Measurements from ENCODE around the gene CRYGD. TPM values are rescaled to one million over a fixed set of nuclear protein-coding genes. Genes with fewer than 3 reads are reported as not detected.
A peak's percentile ranks its signal among the peaks of the same experiment; 100 is the strongest.

The CRYGD gene
- total RNA-seq, 1 experiment from 2014 or later, result 4.6 TPM

GRCh38 chr2:208136716-208137094 lies 12.4 kb upstream of the CRYGD start:
- Mint-ChIP-seq H3K4me3 (no peak overlapping the region), H3K9me3 (peaks cover 31% of the 10 kb centered on the region), H3K4me1 (peaks cover 8% of the 10 kb centered on the region), H3K36me3 (peaks cover 29% of the 10 kb centered on the region), H3K27me3 (ENCODE audit: low read depth) (peaks cover 3% of the 10 kb centered on the region; the same call in 1 of the 2 replicates), H3K27ac (no peak overlapping the region)
- DNase-seq (ENCODE audit: low spot score) (no peak), ATAC-seq (no peak)
- POLR2A ChIA-PET, result no interaction called here
- CTCF ChIA-PET, result no interaction called here
- TF ChIP-seq ZNF425 (CRISPR knock-in tag; conservative IDR thresholded peaks at IDR 0.05) (no peak), HMGA2 (CRISPR knock-in tag; IDR thresholded peaks at IDR 0.05) (no peak), TP53 (CRISPR knock-in tag; IDR thresholded peaks at IDR 0.05) (no peak), CTCF (IDR thresholded peaks at IDR 0.05) (no peak), MYBL2 (CRISPR knock-in tag; IDR thresholded peaks at IDR 0.05) (no peak)

GRCh38 chr2:208135794-208136715 lies 11.7 kb upstream of the CRYGD start:
- DNase-seq (ENCODE audit: low spot score) (no peak), ATAC-seq (no peak)
- peaks cover 3% of the 10 kb centered on the region; the same call in 1 of the 2 replicates for H3K27me3 Mint-ChIP-seq (ENCODE audit: low read depth)
- peaks cover 31% of the 10 kb centered on the region for H3K9me3 Mint-ChIP-seq
- ChIA-PET POLR2A (no interaction called here), CTCF (interaction anchor here (1.2 kb wide), 1 partner anchor 12 kb away, joined by 4 read pairs; no protein-coding TSS in a partner anchor)
- H3K4me3 Mint-ChIP-seq, result no peak overlapping the region
- TF ChIP-seq ZBTB21 (CRISPR knock-in tag; IDR thresholded peaks at IDR 0.05; ENCODE audit: borderline replicate concordance), result no peak
- no peak overlapping the region for H3K27ac Mint-ChIP-seq
- peaks cover 29% of the 10 kb centered on the region for H3K36me3 Mint-ChIP-seq
- H3K4me1 Mint-ChIP-seq, result peaks cover 8% of the 10 kb centered on the region

GRCh38 chr2:208134928-208135586 lies 10.7 kb upstream of the CRYGD start:
- ChIA-PET CTCF (interaction anchor here (0.9 to 1.2 kb wide), 2 partner anchors 9 to 13 kb away, joined by 3 to 4 read pairs; no protein-coding TSS in a partner anchor), POLR2A (interaction anchor here (0.7 kb wide), 1 partner anchor 45 kb away, joined by 3 read pairs; no protein-coding TSS in a partner anchor)
- ATAC-seq (no peak), DNase-seq (ENCODE audit: low spot score) (no peak)
- Mint-ChIP-seq H3K27ac (no peak overlapping the region), H3K4me1 (peaks cover 8% of the 10 kb centered on the region), H3K27me3 (ENCODE audit: low read depth) (peaks cover 3% of the 10 kb centered on the region; the same call in 1 of the 2 replicates), H3K36me3 (peaks cover 29% of the 10 kb centered on the region), H3K9me3 (peaks cover 30% of the 10 kb centered on the region), H3K4me3 (no peak overlapping the region)
- TF ChIP-seq CDX4 (CRISPR knock-in tag; IDR thresholded peaks at IDR 0.05; ENCODE audit: borderline replicate concordance) (no peak), GABPB1 (CRISPR knock-in tag; IDR thresholded peaks at IDR 0.05) (0 out of 2 replicates have a peak, but pooled peaks have one; percentile 13), NR1H2 (CRISPR knock-in tag; IDR thresholded peaks at IDR 0.05) (no peak), AR (CRISPR knock-in tag; IDR thresholded peaks at IDR 0.05) (no peak), PREB (CRISPR knock-in tag; IDR thresholded peaks at IDR 0.05; ENCODE audit: borderline replicate concordance) (no peak), TCF7 (CRISPR knock-in tag; IDR thresholded peaks at IDR 0.05; ENCODE audit: low read depth) (no peak)
